H9 (cell line): ENCODE results near the gene BSPRY. TPM values are rescaled to one million over a fixed set of nuclear protein-coding genes. Genes with fewer than 3 reads are reported as not detected.
"Not testable (repeated sequence)": the region's sequence is repeated elsewhere in the genome, so short reads cannot be mapped to it uniquely, and the experiment has no call there.

Experiments used
- DNase-seq: peaks from one replicate; pipeline ENCODE4 v3.0.0-alpha.2; 2017
- H2AFZ ChIP-seq: one replicate; pipeline ENCODE4 v1.6.1; 2013; ENCODE audit warnings: mild to moderate bottlenecking, low read length, control low read depth, moderate library complexity
- H2AK5ac ChIP-seq: 2 replicates; pipeline ENCODE4 v1.6.1; 2013; ENCODE audit warnings: low read length, control low read depth, mixed read lengths; ENCODE audit not compliant: insufficient read length
- H2BK120ac ChIP-seq: one replicate; pipeline ENCODE4 v1.6.1; 2013; ENCODE audit warnings: low read depth, mild to moderate bottlenecking, low read length, control low read depth, inconsistent platforms; ENCODE audit not compliant: poor library complexity, severe bottlenecking
- H2BK12ac ChIP-seq: 2 replicates; pipeline ENCODE4 v1.6.1; 2013; ENCODE audit warnings: low read length, control low read depth, mixed read lengths, low read depth; ENCODE audit not compliant: insufficient read length
- H2BK15ac ChIP-seq: 2 replicates; pipeline ENCODE4 v1.6.1; 2013; ENCODE audit warnings: low read depth, low read length, control low read depth
- H2BK20ac ChIP-seq: one replicate; pipeline ENCODE4 v1.6.1; 2013; ENCODE audit warnings: low read depth, mild to moderate bottlenecking, low read length, control low read depth, inconsistent platforms; ENCODE audit not compliant: poor library complexity, severe bottlenecking
- H2BK5ac ChIP-seq: 2 replicates; pipeline ENCODE4 v1.6.1; 2013; ENCODE audit warnings: low read length, control low read depth, mixed read lengths; ENCODE audit not compliant: insufficient read length
- H3K14ac ChIP-seq: 2 replicates; pipeline ENCODE4 v1.6.1; 2013; ENCODE audit warnings: low read length, control low read depth; ENCODE audit not compliant: insufficient read depth
- H3K18ac ChIP-seq: 2 replicates; pipeline ENCODE4 v1.6.1; 2013; ENCODE audit warnings: low read depth, mild to moderate bottlenecking, mixed read lengths, low read length, control low read depth; ENCODE audit not compliant: insufficient read length
- H3K23ac ChIP-seq: 2 replicates; pipeline ENCODE4 v1.6.1; 2013; ENCODE audit warnings: low read length, control low read depth, mixed read lengths, low read depth; ENCODE audit not compliant: insufficient read length
- H3K23me2 ChIP-seq: 2 replicates; pipeline ENCODE4 v1.6.1; 2013; ENCODE audit warnings: low read depth, mild to moderate bottlenecking, mixed read lengths, low read length, control low read depth; ENCODE audit not compliant: insufficient read length, poor library complexity, severe bottlenecking
- H3K27ac ChIP-seq: 2 replicates; pipeline ENCODE4 v1.5.1; 2013; ENCODE audit warnings: low read length, control low read depth, mixed read lengths, low read depth; ENCODE audit not compliant: insufficient read length
- H3K27me3 ChIP-seq: 2 replicates; pipeline ENCODE4 v1.6.1; 2013; ENCODE audit warnings: low read length, control low read depth, inconsistent platforms; ENCODE audit not compliant: insufficient read depth
- H3K4ac ChIP-seq: 2 replicates; pipeline ENCODE4 v1.6.1; 2013; ENCODE audit warnings: low read depth, mild to moderate bottlenecking, control low read depth, inconsistent platforms, low read length, moderate library complexity
- H3K4me1 ChIP-seq: 2 replicates; pipeline ENCODE4 v1.6.1; 2013; ENCODE audit warnings: low read length, control low read depth, inconsistent platforms; ENCODE audit not compliant: insufficient read depth
- H3K4me2 ChIP-seq: 2 replicates; pipeline ENCODE4 v1.6.1; 2013; ENCODE audit warnings: low read length, control low read depth, mixed read lengths; ENCODE audit not compliant: insufficient read length, insufficient read depth
- H3K56ac ChIP-seq: 2 replicates; pipeline ENCODE4 v1.6.1; 2013; ENCODE audit warnings: low read depth, mild to moderate bottlenecking, mixed read lengths, low read length, control low read depth; ENCODE audit not compliant: insufficient read length
- H3K79me1 ChIP-seq: 2 replicates; pipeline ENCODE4 v1.6.1; 2013; ENCODE audit warnings: low read depth, mild to moderate bottlenecking, moderate library complexity, low read length, control low read depth, inconsistent platforms; ENCODE audit not compliant: insufficient read depth, poor library complexity, severe bottlenecking
- H3K79me2 ChIP-seq: 2 replicates; pipeline ENCODE4 v1.6.1; 2013; ENCODE audit warnings: low read length, control low read depth, inconsistent platforms; ENCODE audit not compliant: insufficient read depth
- H3K9ac ChIP-seq: 2 replicates; pipeline ENCODE4 v1.6.1; 2013; ENCODE audit warnings: low read length, control low read depth, mixed read lengths; ENCODE audit not compliant: insufficient read length; ENCODE audit errors: extremely low read depth
- H3K9me3 ChIP-seq: one replicate; pipeline ENCODE4 v1.6.1; 2013; ENCODE audit warnings: low read depth, low read length, inconsistent platforms; ENCODE audit not compliant: control insufficient read depth
- H3T11ph ChIP-seq: one replicate; pipeline ENCODE4 v1.6.1; 2013; ENCODE audit warnings: mild to moderate bottlenecking, low read length, control low read depth, inconsistent platforms
- H4K20me1 ChIP-seq: one replicate; pipeline ENCODE4 v1.6.1; 2013; ENCODE audit not compliant: control insufficient read depth, insufficient read length, insufficient read depth
- H4K5ac ChIP-seq: 2 replicates; pipeline ENCODE4 v1.6.1; 2013; ENCODE audit warnings: low read depth, mild to moderate bottlenecking, mixed read lengths, low read length, control low read depth; ENCODE audit not compliant: insufficient read length
- H4K8ac ChIP-seq: replicated peaks from 2 replicates; pipeline ENCODE4 v1.6.1; 2013; ENCODE audit warnings: low read length, control low read depth, mixed read lengths, low read depth; ENCODE audit not compliant: insufficient read length
- H4K91ac ChIP-seq: 2 replicates; pipeline ENCODE4 v1.6.1; 2013; ENCODE audit warnings: low read depth, mild to moderate bottlenecking, moderate library complexity, mixed read lengths, low read length, control low read depth; ENCODE audit not compliant: insufficient read length
- H3K27ac Mint-ChIP-seq, 3 experiments: 2 replicates in 2 of 3; 3 replicates in 1 of 3; pipeline ENCODE4 v1.8.0; 2020 to 2021; ENCODE audit warnings: mixed read lengths in 3 of 3, mild to moderate bottlenecking in 1 of 3, moderate library complexity in 1 of 3
- H3K27me3 Mint-ChIP-seq: 2 replicates; pipeline ENCODE4 v1.8.0; 2021; ENCODE audit warnings: low read depth, mild to moderate bottlenecking, moderate library complexity, mixed read lengths
- H3K36me3 Mint-ChIP-seq, 3 experiments: 2 replicates in 2 of 3; 3 replicates in 1 of 3; pipeline ENCODE4 v1.8.0; 2020 to 2021; ENCODE audit warnings: low read depth in 3 of 3, mixed read lengths in 3 of 3; ENCODE audit not compliant: insufficient read depth in 1 of 3
- H3K4me1 Mint-ChIP-seq, 2 experiments: 2 replicates each; pipeline ENCODE4 v1.8.0; 2020; ENCODE audit warnings: mixed read lengths in 2 of 2
- H3K4me3 Mint-ChIP-seq, 2 experiments: 2 replicates in 1 of 2; 3 replicates in 1 of 2; pipeline ENCODE4 v1.8.0; 2020 to 2021; ENCODE audit warnings: mild to moderate bottlenecking in 2 of 2, mixed read lengths in 2 of 2, moderate library complexity in 1 of 2
- H3K9me3 Mint-ChIP-seq, 2 experiments: 2 replicates in 1 of 2; 3 replicates in 1 of 2; pipeline ENCODE4 v1.8.0; 2020; ENCODE audit warnings: mild to moderate bottlenecking in 2 of 2, mixed read lengths in 2 of 2, moderate library complexity in 1 of 2
- WGBS: extraction: QIAGEN DNeasy Blood & Tissue Kit; methylation state at CpG from one replicate; pipeline ENCODE4 v1.1.7; 2013; ENCODE audit warnings: missing lambda C conversion rate, low lambda C conversion rate, mixed read lengths; ENCODE audit not compliant: insufficient read length; ENCODE audit errors: extremely low coverage; 5-methylcytosine and 5-hydroxymethylcytosine counted together
- total RNA-seq: library from RNA; stranded (reverse); gene quantifications from 2 replicates; pipeline ENCODE4 v1.2.1, GENCODE V29; 2021
- TF ChIP-seq, protein P1 (sequence below): fragments of 200-600 bp; sonication (generic); conservative IDR thresholded peaks from 3 replicates; pipeline ENCODE4 v1.8.0; 2021; ENCODE audit warnings: antibody characterized with exemption, mild to moderate bottlenecking

Gene BSPRY
- total RNA-seq, 1 experiment from 2014 or later: 4.5 TPM

GRCh38 chr9:113376634-113377567, 27.6 kb downstream of the BSPRY start, which contains the start of gene HDHD3:
Gene HDHD3, minus strand, starts transcription at chr9:113376986. Its CDS starts 2,632 bp downstream, at chr9:113374354.
- WGBS: no CpG with 5 or more reads among the region's 74 CpGs
- H3K27ac ChIP-seq: no peak within 1 kb of the TSS

DNA sequence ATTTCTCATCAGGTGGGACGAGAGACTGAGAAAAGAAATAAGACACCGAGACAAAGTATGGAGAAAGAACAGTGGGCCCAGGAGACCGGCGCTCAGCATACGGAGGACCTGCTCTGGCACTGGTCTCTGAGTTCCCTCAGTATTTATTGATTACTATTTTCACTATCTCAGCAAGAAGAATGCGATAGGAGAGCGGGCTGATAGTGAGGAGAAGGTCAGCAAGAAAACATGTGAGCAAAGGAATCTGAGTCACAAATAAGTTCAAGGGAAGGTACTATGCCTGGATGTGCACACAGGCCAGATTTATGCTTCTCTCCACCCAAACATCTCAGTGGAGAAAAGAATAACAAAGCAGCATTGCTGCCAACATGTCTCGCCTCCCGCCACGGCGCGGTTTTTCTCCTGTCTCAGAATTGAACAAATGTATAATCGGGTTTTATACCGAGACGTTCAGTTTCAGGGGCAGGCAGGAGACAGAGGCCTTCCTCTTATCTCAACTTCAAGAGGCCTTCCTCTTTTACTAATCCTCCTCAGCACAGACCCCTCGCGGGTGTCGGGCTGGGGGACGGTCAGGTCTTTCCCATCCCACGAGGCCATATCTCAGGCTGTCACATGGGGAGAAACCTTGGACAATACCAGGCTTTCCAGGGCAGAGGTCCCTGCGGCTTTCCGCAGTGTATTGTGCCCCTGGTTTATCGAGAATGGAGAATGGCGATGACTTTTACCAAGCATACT, 29.9 kb downstream of the BSPRY start:
- not testable (repeated sequence) for H3K27ac Mint-ChIP-seq, H2BK12ac ChIP-seq, H3K56ac ChIP-seq, H3K4me2 ChIP-seq, H3K18ac ChIP-seq, H3K79me2 ChIP-seq, H3K9me3 Mint-ChIP-seq, H2BK5ac ChIP-seq, H3K4me3 Mint-ChIP-seq, H3K9ac ChIP-seq, H3K27ac ChIP-seq, H3K9me3 ChIP-seq, H2AK5ac ChIP-seq, H4K8ac ChIP-seq, H3T11ph ChIP-seq, H2AFZ ChIP-seq, H3K27me3 Mint-ChIP-seq, DNase-seq, H4K91ac ChIP-seq, H2BK120ac ChIP-seq, H3K23ac ChIP-seq, H3K14ac ChIP-seq, H2BK15ac ChIP-seq, H4K5ac ChIP-seq, H3K79me1 ChIP-seq, H2BK20ac ChIP-seq, H3K27me3 ChIP-seq, H4K20me1 ChIP-seq, H3K4ac ChIP-seq, H3K23me2 ChIP-seq, H3K4me1 ChIP-seq
- peaks cover 0 to 13% (median 10%) of the 10 kb centered on the region in 3 experiments; a peak in 4 of 7 replicates for H3K36me3 Mint-ChIP-seq
- peaks cover 3 to 18% of the 10 kb centered on the region in 2 experiments for H3K4me1 Mint-ChIP-seq
- no CpG with 5 or more reads among the region's 24 CpGs for WGBS

More at GRCh38 chr9:113376634-113377567, 27.6 kb downstream of the BSPRY start, which contains the start of gene HDHD3:
- TF ChIP-seq, protein P1, sequence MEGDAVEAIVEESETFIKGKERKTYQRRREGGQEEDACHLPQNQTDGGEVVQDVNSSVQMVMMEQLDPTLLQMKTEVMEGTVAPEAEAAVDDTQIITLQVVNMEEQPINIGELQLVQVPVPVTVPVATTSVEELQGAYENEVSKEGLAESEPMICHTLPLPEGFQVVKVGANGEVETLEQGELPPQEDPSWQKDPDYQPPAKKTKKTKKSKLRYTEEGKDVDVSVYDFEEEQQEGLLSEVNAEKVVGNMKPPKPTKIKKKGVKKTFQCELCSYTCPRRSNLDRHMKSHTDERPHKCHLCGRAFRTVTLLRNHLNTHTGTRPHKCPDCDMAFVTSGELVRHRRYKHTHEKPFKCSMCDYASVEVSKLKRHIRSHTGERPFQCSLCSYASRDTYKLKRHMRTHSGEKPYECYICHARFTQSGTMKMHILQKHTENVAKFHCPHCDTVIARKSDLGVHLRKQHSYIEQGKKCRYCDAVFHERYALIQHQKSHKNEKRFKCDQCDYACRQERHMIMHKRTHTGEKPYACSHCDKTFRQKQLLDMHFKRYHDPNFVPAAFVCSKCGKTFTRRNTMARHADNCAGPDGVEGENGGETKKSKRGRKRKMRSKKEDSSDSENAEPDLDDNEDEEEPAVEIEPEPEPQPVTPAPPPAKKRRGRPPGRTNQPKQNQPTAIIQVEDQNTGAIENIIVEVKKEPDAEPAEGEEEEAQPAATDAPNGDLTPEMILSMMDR: no peak
- Histone ChIP-seq H2BK120ac (no peak within 1 kb of the TSS), H3K79me1 (no peaks in the 10 kb centered on the region), H3T11ph (no peak within 1 kb of the TSS), H3K18ac (peak within 1 kb of the TSS; percentile 57), H3K9ac (peak within 1 kb of the TSS; percentile 66), H2AFZ (no peak within 1 kb of the TSS), H2BK12ac (no peak within 1 kb of the TSS), H3K79me2 (no peaks in the 10 kb centered on the region), H3K4me2 (peak within 1 kb of the TSS; percentile 83), H3K14ac (peak within 1 kb of the TSS; percentile 94), H2BK5ac (no peak within 1 kb of the TSS), H2BK15ac (no peak within 1 kb of the TSS), H3K4ac (no peak within 1 kb of the TSS), H3K9me3 (no peaks in the 10 kb centered on the region), H3K23me2 (peaks cover 6% of the 10 kb centered on the region), H4K91ac (no peak within 1 kb of the TSS), H3K23ac (no peak within 1 kb of the TSS), H4K8ac (no peak within 1 kb of the TSS), H4K20me1 (no peaks in the 10 kb centered on the region), H3K4me1 (no peaks in the 10 kb centered on the region; the same call in 1 of the 2 replicates), H3K27me3 (no peaks in the 10 kb centered on the region), H2BK20ac (no peak within 1 kb of the TSS), H3K56ac (no peak within 1 kb of the TSS), H4K5ac (no peak within 1 kb of the TSS), H2AK5ac (no peak within 1 kb of the TSS)
- H3K36me3 Mint-ChIP-seq: peaks cover 0 to 20% (median 18%) of the 10 kb centered on the region in 3 experiments; a peak in 6 of 7 replicates
- H3K4me3 Mint-ChIP-seq: peak within 1 kb of the TSS; percentile 88 to 96
- no peaks in the 10 kb centered on the region for H3K9me3 Mint-ChIP-seq
- peak within 1 kb of the TSS in 2 of 3 experiments; percentile 70 to 95; a peak in 3 of 7 replicates for H3K27ac Mint-ChIP-seq
- peak; percentile 86 for DNase-seq
- H3K27me3 Mint-ChIP-seq: no peaks in the 10 kb centered on the region
- H3K4me1 Mint-ChIP-seq: peaks cover 7 to 21% of the 10 kb centered on the region in 2 experiments
